ENCODE measurements around the gene SUSD3. TPM values are rescaled to one million over a fixed set of nuclear protein-coding genes. Genes with fewer than 3 reads are reported as not detected.

Gene SUSD3
- total RNA-seq, 6 experiments from 2014 or later, result 6.5 to 51.5 (median 31.2) TPM

DNA sequence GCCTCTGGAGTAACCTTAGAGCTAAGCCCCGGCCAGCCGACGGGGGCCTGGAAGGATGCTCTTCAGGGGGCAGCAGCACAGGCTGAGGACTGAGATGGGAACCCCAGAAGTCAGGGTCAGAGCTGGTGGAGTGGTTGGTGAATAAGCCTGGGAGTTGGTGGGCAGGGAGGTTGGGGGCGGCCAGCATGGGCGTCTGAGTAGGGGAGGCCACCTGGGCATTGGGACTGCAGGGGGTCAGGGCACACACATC, 61.1 kb downstream of the SUSD3 start:
- DNase-seq (no peak), ATAC-seq (no peak)
- TF ChIP-seq POLR2A (IDR thresholded peaks at IDR 0.05), result no peak
- TF ChIP-seq CTCF (IDR thresholded peaks at IDR 0.05), result no peak
- Histone ChIP-seq H3K9me3 (no peaks in the 10 kb centered on the region), H3K36me3 (peaks cover 0 to 27% (median 9%) of the 10 kb centered on the region in 4 donors), H3K27me3 (no peaks in the 10 kb centered on the region), H3K4me3 (no peak overlapping the region), H3K4me1 (peaks cover 0 to 25% (median 6%) of the 10 kb centered on the region in 4 donors), H3K27ac (peak overlapping the region; percentile 13 to 78 (median 47))
- 73% methylated on average over 2 of the region's 5 CpGs for WGBS (ENCODE audit: insufficient coverage, low coverage, low lambda C conversion rate, missing lambda C conversion rate)
- intact Hi-C loops (cut with DNase I), result loop anchor here in 1 of 2 donors (10.0 kb wide), 1 partner anchor 185 kb away; no protein-coding TSS in a partner anchor

DNA sequence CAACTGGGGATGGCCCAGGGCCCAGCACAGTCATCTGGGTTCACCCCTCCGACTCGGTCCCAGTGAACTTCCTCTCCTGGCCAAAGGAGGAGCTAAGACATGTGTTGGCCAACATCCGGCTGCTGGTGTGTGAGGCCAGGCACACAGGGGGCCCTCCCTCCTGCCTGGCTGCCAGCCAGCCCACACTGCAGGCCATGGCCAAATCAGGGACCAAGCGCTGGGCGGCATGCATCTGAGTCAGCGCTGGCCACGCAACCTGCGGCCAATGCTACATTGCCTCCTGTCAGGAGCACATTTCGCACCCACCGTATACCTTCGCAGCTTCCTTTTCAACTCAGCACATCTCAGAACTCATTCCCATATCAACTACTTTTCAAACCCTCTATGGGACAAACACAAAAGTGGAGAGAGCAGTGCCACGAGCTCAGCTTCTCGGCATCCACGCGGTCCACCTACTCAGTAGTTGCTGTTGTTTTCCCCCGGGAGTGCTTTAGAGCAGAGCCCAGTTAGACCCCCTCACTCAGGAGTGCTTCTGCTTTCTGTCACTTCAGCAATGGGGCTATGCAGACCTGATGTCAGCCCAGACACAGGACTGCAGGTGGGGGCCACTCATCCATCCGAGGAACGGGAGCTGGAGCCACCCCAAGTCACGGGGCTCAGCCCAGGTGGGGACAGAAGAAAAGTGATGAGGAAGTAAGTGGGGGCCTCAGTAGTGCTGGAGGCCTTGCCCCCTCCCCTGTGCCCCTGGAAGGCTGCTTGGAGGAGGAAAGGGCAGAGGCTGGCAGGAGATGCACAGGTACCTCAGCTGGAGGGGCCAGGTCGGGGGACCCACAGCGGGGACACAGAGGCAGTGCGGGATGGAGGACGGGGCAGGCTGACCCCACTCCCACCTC, 61.7 kb downstream of the SUSD3 start:
- H3K4me1 ChIP-seq, result peaks cover 0 to 25% (median 6%) of the 10 kb centered on the region in 4 donors
- H3K36me3 ChIP-seq, result peaks cover 0 to 32% (median 10%) of the 10 kb centered on the region in 4 donors
- no peak overlapping the region for H3K4me3 ChIP-seq
- peak overlapping the region; percentile 13 to 78 (median 47) for H3K27ac ChIP-seq
- no peaks in the 10 kb centered on the region for H3K9me3 ChIP-seq
- peak; percentile 19 to 57 (median 38) for TF ChIP-seq CTCF (IDR thresholded peaks at IDR 0.05)
- TF ChIP-seq POLR2A (IDR thresholded peaks at IDR 0.05), result no peak
- peak; percentile 94 to 98 (median 96) for DNase-seq
- peak; percentile 80 to 83 (median 81) for ATAC-seq
- intact Hi-C loops (cut with DNase I), result loop anchor here in 1 of 2 donors (10.0 kb wide), 1 partner anchor 185 kb away; no protein-coding TSS in a partner anchor
- H3K27me3 ChIP-seq, result no peaks in the 10 kb centered on the region
- WGBS (ENCODE audit: insufficient coverage, low coverage, low lambda C conversion rate, missing lambda C conversion rate), result 46% methylated on average over 17 of the region's 23 CpGs

GRCh38 chr9:93120846-93121315, 62.4 kb downstream of the SUSD3 start:
- no peaks in the 10 kb centered on the region for H3K9me3 ChIP-seq
- no peaks in the 10 kb centered on the region for H3K27me3 ChIP-seq
- TF ChIP-seq POLR2A (IDR thresholded peaks at IDR 0.05) (no peak), CTCF (IDR thresholded peaks at IDR 0.05) (no peak)
- ATAC-seq (no peak), DNase-seq (peak in 2 of 3 donors; percentile 55)
- H3K27ac ChIP-seq, result peak overlapping the region; percentile 5 to 66 (median 47)
- peaks cover 0 to 25% (median 6%) of the 10 kb centered on the region in 4 donors for H3K4me1 ChIP-seq
- H3K36me3 ChIP-seq, result peaks cover 0 to 39% (median 10%) of the 10 kb centered on the region in 4 donors
- 100% methylated on average over 2 of the region's 11 CpGs for WGBS (ENCODE audit: insufficient coverage, low coverage, low lambda C conversion rate, missing lambda C conversion rate)
- intact Hi-C loops (cut with DNase I), result no loop called here
- H3K4me3 ChIP-seq, result no peak overlapping the region

DNA sequence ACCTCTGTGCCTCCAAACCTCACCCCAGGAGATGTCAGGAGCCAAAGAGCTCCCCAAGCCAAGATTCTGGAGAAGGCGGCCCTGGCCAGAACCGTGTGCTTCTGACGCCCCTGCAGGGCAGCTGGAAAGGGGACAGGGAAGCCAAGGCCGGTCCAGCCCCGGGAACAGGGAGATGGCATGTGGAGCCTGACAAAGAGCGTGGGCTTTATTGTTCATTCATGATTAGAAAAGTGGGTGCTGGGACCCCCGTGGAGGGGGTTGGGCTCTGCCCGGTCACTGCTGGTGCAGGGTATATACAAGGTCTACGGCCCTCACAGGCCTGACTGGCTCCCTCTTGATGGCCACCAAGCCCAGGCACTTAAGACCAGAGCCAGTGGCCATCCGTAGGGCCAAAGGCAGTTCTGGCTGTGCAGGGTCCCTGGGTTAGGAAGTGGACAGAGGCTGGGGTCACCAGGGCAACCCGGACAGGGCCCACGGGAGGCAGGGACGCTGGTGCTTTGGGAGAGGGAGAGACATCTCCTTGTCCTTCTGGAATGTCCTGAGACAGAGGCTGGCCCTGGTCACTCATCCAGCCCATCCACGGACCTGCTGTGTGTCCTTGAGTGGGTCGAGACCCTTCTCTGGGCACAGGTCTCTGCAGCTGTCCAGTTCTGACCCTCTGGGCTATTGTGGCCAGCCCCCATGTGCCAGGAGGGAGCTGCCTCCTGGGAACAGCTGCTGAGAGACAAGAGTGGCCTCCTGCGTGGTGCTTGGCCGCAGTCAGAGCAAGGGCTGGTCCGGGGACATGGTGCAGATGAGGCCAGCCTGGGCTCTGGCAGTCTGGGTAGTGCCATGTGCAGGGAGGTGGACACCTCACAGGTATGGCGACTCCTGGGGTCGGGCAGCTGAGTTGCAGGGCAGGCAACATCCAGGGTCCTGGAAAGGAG, 63.1 kb downstream of the SUSD3 start:
- H3K36me3 ChIP-seq, result peaks cover 0 to 46% (median 10%) of the 10 kb centered on the region in 4 donors

More for the DNA sequence above, 63.1 kb downstream of the SUSD3 start:
- DNase-seq, result peak; percentile 34 to 58 (median 49)
- Histone ChIP-seq H3K27me3 (no peaks in the 10 kb centered on the region), H3K4me1 (peaks cover 0 to 19% (median 3%) of the 10 kb centered on the region in 4 donors), H3K27ac (no peak overlapping the region), H3K4me3 (no peak overlapping the region), H3K9me3 (no peaks in the 10 kb centered on the region)
- intact Hi-C loops (cut with DNase I), result no loop called here
- ATAC-seq, result no peak
- 86% methylated on average over 5 of the region's 20 CpGs for WGBS (ENCODE audit: insufficient coverage, low coverage, low lambda C conversion rate, missing lambda C conversion rate)
- TF ChIP-seq CTCF (IDR thresholded peaks at IDR 0.05), result no peak
- TF ChIP-seq POLR2A (IDR thresholded peaks at IDR 0.05), result no peak
